GM18519 (cell line): ENCODE data around the gene PPIL6.
"Not testable (repeated sequence)": the region's sequence is repeated elsewhere in the genome, so short reads cannot be mapped to it uniquely, and the experiment has no call there.

Experiments used
- ATAC-seq: cut with Tn5 transposase; IDR thresholded peaks from one replicate; pipeline ENCODE4 v1.9.1; 2021; ENCODE audit warnings: mild to moderate bottlenecking, moderate library complexity; ENCODE audit not compliant: unreplicated experiment, low FRiP score

The PPIL6 gene

DNA sequence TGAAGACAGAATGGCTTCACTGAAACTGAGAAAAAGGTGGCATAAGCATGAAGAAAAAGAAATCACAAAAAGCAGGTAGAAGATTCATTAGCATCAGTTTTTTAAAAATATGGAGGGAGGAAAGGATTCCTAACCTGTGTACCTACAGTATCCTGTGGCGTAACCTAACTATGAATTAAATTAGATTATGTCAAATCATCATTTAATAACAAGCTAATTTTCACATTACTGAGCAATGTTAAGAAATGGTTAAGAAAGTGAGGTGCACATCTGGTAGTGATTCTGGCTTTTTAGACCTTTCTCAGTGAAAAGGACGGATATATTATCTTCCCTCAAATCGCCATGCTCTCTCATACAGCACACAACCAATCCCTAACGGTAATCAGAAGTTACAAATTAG, 70.7 kb downstream of the PPIL6 start:
- ATAC-seq = no peak

GRCh38 chr6:109364382-109365078, 75.9 kb downstream of the PPIL6 start:
- not testable (repeated sequence) for ATAC-seq

GRCh38 chr6:109363753-109364152, 76.7 kb downstream of the PPIL6 start:
- ATAC-seq = no peak

DNA sequence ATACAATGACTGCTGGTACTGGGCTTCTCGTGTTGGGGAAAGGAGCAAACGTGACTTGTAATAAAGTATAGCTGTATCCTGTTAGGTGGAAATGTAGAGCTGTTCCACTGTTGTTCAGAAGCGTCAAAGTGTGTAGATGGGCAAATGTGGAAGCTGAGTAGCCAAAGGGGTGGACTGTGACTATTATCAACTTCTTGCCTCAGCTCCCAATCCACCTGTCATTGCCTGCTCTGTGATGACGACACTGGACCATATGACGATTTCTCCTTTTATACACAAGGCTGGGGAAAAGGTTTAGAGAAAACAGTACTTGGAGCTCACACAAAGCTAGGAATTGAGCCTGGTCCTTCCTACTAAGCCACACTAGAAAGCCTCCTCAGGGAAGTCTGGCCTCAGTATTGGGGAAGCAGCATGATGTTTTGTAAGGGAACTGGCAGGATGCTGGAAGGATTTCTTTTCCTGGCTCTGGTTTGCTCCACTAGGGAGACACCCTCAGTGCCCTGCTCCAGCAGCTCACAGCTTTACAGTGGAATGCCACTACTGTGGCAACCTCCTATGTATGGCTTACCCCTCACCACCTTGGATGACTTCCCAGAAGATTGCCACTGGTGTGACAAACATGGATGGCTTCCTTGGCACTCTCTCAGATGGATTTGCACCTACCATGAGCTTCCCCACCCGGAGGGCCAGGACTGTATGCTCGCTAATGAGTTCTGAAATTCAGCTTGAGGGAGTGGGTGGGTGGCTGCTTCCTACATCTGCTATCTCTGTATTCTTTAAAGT, 78.1 kb downstream of the PPIL6 start:
- no peak for ATAC-seq

DNA sequence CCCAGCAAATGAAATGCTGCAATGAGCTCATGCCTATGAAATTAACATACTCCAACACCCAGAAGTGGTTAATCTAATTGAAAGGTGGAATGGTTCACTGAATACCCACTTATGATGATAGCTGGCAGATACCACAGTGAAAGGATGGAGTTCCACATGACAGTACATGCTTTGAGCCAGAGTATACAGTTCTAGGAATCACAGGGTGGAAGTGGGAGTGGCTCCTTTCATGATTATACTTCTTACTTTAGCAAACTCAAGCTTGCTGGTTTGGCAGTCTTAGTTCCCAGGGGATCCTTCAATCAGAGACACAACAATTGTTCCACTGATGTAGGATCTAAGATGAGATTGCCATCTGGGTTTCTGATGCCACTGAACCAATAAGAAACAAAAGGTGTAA, 79.6 kb downstream of the PPIL6 start:
- ATAC-seq = no peak

DNA sequence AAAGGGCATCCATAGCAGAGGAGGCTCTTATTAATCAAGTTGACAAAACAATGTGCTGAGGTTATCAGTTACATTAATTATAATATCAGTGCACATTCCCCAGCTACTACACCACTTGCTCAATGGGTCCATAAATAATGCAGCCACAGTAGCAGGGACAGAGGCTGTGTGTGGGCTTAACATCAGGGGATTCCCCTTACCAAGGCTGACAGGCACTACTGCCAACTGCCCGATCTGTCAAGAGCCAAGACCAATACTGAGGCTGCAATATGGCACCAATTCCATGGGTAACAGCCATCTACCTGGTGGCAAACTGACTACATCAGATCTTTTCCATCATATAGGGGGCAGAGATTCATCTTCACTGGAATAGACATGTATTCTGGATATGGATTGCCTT, 80.1 kb downstream of the PPIL6 start:
- no peak for ATAC-seq

GRCh38 chr6:109359248-109359647, 81.2 kb downstream of the PPIL6 start:
- ATAC-seq = no peak

GRCh38 chr6:109358204-109358603, 82.2 kb downstream of the PPIL6 start:
- ATAC-seq = no peak

DNA sequence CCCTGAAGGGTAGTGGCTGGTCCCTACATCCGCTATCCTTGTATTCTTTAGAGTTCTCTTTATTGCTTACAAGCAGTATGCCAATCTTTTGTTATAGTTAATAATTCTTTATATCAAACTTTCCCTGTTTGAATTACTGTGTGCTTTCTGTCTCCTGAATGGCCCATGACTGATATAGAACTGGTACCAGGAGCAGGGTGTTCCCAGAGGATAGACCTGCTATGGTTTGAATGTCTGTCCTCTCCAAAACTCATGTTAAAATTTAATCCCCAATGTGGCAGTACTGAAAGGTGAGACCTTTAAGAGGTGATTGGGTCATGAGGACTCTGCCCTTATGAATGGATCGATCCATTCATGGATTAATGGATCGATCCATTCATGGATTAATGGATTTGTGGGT, 84.2 kb downstream of the PPIL6 start:
- no peak for ATAC-seq

DNA sequence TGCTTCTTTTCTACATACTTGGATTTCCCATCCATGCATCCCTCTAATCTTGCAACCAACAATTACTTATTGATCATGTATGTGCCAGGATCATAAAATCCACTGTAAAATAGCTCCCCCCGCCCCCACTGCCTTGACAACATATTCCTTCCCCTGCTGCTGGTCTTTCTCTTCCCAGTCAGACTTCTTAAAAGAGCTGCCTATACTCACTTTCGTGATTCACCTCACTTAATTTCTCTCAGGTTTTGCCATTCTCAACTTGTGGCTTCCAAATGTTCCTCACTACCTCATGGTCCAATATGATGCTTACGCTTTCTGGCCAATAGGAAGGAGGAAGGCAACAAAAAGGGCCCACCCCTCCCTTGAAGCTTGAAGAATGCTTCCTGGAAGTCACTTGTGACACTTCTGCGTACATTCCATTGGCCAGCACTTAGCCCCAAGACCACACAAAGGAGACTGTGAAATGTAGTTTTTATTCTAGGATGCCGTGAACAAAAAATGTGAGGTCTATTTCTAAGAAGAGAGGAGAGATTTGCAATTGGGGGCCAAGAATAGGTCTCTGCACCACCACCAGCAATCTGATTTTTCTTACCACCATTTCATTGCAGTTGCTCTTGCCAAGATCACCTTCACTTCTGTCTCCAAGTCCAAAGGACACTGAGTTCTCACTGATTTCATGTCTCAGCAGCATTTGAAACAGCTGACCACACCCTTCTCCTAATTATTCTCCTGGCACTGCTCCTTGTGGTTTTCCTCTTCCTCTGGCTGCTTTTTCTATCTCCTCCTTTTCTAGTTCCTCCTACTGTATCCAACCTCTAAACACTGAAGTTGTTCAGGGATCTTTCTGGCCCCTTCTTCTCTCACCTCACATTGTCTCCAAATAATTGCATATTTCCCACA, 88.9 kb downstream of the PPIL6 start:
- no peak for ATAC-seq

GRCh38 chr6:109349419-109349987, 90.9 kb downstream of the PPIL6 start:
- no peak for ATAC-seq

- ATAC-seq = no peak
These were observed 92.2 kb downstream of the PPIL6 start for GRCh38 chr6:109348226-109348625.

GRCh38 chr6:109347779-109348178, 92.6 kb downstream of the PPIL6 start:
- ATAC-seq = no peak

GRCh38 chr6:109345986-109346385, 94.4 kb downstream of the PPIL6 start:
- ATAC-seq = no peak

- no peak for ATAC-seq
These were observed 96.2 kb downstream of the PPIL6 start for GRCh38 chr6:109344226-109344625.

GRCh38 chr6:109343518-109343917, 96.9 kb downstream of the PPIL6 start:
- ATAC-seq = no peak

DNA sequence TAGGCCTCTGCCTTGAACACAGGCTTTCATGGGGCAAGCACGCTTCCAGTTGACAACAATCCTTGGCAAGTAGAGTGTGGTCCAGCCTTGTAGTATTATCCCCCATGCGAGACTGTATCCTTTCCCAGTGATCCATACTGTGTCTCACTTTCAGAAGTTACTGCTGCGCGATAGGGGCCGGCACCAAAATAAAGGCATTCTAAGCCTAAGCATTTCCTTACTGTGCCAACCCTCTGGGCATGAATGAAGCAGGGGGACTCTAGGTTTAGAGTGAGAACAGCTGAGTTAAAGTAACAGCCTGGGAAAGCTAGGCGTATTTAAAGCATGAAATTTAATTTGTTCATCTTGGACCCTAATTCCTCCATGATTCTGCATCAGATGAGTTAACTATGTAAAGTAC, 97.5 kb downstream of the PPIL6 start:
- no peak for ATAC-seq

DNA sequence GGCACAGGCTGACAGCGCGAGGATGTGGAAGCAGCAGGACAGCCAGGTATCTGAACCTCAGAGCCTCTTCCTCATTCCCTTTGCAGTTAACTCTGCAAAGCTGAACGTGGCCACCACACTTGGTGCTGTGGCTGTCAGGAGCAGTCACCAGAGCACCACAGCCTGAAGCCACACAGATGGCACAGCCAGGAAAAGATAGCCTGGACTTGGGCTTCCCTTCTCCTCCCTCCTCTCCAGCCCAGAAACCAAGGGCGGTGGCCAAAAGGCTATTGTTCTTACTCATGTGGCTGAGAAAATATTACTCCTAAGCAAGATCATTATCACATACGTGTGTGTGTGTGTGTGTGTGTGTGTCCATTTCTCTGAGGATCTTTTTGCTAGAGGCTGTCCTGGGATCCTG, 97.9 kb downstream of the PPIL6 start:
- no peak for ATAC-seq

DNA sequence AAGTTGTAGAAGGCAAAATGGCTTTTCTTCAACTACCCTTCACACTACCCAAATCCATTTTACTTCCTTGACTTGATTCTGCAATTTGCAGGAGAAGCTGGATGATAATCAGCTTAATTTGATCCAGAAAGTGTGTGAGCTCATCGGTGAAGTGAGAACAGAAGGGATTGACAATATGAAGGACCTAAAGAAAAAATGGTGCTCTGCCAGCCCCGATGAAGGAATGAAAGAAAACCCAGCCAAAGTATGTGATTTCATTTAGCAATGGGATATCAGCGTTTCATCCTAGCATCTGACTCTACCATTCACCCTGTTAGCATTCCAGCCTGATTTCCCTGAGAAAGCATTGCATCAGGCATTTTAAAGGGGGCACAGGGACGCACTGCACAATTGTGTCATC, 99.6 kb downstream of the PPIL6 start:
- no peak for ATAC-seq
